ENCODE measurements around the gene BMP2K. TPM values are rescaled to one million over a fixed set of nuclear protein-coding genes. Genes with fewer than 3 reads are reported as not detected.

Gene BMP2K
- polyA plus RNA-seq, 1 donor (not counting 4 experiments of a cell fraction or from before 2014, with no cell fraction given), result 35.4 TPM

DNA sequence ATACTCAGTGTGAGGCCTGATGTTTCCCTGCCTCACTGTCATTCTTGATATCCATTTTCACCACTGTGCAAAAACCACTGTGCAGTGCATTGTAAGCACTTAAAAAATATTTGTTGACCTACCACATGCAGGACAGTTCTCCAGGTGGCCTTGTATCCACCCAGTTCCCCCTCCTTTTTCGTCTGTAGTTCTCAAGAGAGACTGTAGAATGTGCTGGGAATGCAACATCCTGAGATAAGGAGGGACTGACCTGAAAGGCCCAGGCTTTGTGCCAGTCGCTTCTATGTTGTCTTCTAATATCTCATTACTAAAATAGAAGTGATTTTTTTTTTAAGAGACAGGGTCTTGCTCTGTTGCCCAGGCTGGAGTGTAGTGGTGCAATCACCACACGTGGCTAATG lies 184.8 kb downstream of the BMP2K start:
- Histone ChIP-seq H3K79me2 (ENCODE audit: control insufficient read depth, insufficient read depth, low read length) (no peaks in the 10 kb centered on the region), H2AFZ (ENCODE audit: control insufficient read depth, low read length) (no peak overlapping the region), H3K9me1 (ENCODE audit: control insufficient read depth, extremely low read depth, insufficient read depth, low read length) (no peaks in the 10 kb centered on the region), H3K36me3 (ENCODE audit: control insufficient read depth in 2 of 2, extremely low read depth in 1 of 2, insufficient read depth in 2 of 2, low read length in 2 of 2) (no peaks in the 10 kb centered on the region), H3K27me3 (ENCODE audit: control insufficient read depth, extremely low read depth, insufficient read depth, low read length) (no peaks in the 10 kb centered on the region), H4K20me1 (ENCODE audit: control insufficient read depth, extremely low read depth, insufficient read depth, low read length) (no peaks in the 10 kb centered on the region), H3K4me2 (ENCODE audit: control insufficient read depth, extremely low read depth, insufficient read depth, low read depth, low read length) (no peak overlapping the region), H3K4me3 (ENCODE audit: control insufficient read depth in 2 of 3, extremely low read depth in 1 of 3, insufficient read depth in 2 of 3, low read depth in 1 of 3, low read length in 3 of 3) (no peak overlapping the region), H3K9me3 (ENCODE audit: control insufficient read depth, low read depth, low read length) (no peaks in the 10 kb centered on the region), H3K9ac (ENCODE audit: control insufficient read depth, extremely low read depth, insufficient read depth, low read length) (no peak overlapping the region), H3K27ac (ENCODE audit: control insufficient read depth, insufficient read depth, low read length) (no peak overlapping the region), H3K4me1 (ENCODE audit: control insufficient read depth, extremely low read depth, insufficient read depth, low read length) (no peaks in the 10 kb centered on the region)
- DNase-seq (ENCODE audit: low read depth, low spot score) (no peak), FAIRE-seq (no peak)
- TF ChIP-seq, protein P1, sequence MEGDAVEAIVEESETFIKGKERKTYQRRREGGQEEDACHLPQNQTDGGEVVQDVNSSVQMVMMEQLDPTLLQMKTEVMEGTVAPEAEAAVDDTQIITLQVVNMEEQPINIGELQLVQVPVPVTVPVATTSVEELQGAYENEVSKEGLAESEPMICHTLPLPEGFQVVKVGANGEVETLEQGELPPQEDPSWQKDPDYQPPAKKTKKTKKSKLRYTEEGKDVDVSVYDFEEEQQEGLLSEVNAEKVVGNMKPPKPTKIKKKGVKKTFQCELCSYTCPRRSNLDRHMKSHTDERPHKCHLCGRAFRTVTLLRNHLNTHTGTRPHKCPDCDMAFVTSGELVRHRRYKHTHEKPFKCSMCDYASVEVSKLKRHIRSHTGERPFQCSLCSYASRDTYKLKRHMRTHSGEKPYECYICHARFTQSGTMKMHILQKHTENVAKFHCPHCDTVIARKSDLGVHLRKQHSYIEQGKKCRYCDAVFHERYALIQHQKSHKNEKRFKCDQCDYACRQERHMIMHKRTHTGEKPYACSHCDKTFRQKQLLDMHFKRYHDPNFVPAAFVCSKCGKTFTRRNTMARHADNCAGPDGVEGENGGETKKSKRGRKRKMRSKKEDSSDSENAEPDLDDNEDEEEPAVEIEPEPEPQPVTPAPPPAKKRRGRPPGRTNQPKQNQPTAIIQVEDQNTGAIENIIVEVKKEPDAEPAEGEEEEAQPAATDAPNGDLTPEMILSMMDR (optimal IDR thresholded peaks at IDR 0.05 in 1 of 3, IDR thresholded peaks at IDR 0.05 in 1 of 3, conservative IDR thresholded peaks at IDR 0.05 in 1 of 3; ENCODE audit: extremely low read depth in 1 of 3, insufficient read depth in 2 of 3, low read length in 3 of 3), result no peak
- dilution Hi-C loops (cut with MboI; ENCODE audit: extremely low pct_ligation_motif_present, low sequenced_read_pairs), result no loop called here

Small RNAs within 50 kb of the gene (small RNA-seq; reads per million reads assigned to genes)
- gene AC098818.1 (ENCODE audit: insufficient read length in 3 of 3, low read depth in 3 of 3, low replicate concordance in 1 of 3), result 0 reads per million in 3 experiments
- 0 reads per million in 3 experiments for gene MIR5096 (ENCODE audit: insufficient read length in 3 of 3, low read depth in 3 of 3, low replicate concordance in 1 of 3)
- gene RN7SL127P (ENCODE audit: insufficient read length in 3 of 3, low read depth in 3 of 3, low replicate concordance in 1 of 3), result 0 to 0.67 (median 0) reads per million in 3 experiments

Other genes with a start within 250 kb of the BMP2K start
- 380 to 463 TPM (median 425 TPM) in 3 replicates for gene ANXA3, start 224.6 kb upstream of the BMP2K start, polyA plus RNA-seq
- 18.5 to 31.0 TPM (median 23.4 TPM) in 3 replicates for gene PAQR3, start 163.1 kb downstream of the BMP2K start, polyA plus RNA-seq